GM23248 (cell line): ENCODE measurements around the gene CTNNB1.

Experiments
- EZH2 ChIP-seq: fragments of 200-600 bp; sonication (generic); IDR thresholded peaks from 2 replicates; pipeline ENCODE4 v1.6.1; 2018; ENCODE audit warnings: antibody characterized with exemption, mild to moderate bottlenecking; ENCODE audit not compliant: insufficient read depth, poor library complexity, severe bottlenecking
- EZH2phosphoT487 ChIP-seq: fragments of 200-600 bp; sonication (generic); IDR thresholded peaks from 2 replicates; pipeline ENCODE4 v1.6.1; 2018; ENCODE audit warnings: antibody characterized with exemption, moderate library complexity, mild to moderate bottlenecking, low read depth; ENCODE audit not compliant: insufficient read depth

DNA sequence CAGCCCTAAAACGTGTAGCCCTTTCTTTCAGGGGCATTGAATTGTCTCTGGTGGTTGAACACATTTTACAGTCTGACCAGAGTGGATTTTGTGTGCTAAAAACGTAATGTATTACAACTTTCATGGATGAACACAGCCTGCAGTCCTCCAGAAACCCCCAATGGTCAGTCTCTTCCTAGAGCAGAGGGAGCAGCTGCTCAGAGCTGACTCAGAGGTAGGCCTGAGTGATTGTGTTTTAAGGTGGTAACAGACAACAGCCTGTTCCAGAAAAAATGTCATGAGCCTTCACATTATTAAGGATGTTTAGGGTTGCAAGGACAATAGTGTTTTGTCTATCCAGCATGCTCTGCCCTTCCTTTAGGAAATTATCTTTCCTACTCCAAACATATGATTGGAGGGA lies 34.5 kb upstream of the CTNNB1 start:
- TF ChIP-seq EZH2 (no peak), EZH2phosphoT487 (no peak)
